ENCODE results near the gene ANKS3. TPM values are rescaled to one million over a fixed set of nuclear protein-coding genes. Genes with fewer than 3 reads are reported as not detected.

ANKS3 gene
- total RNA-seq, 1 experiment from 2014 or later: 25.5 TPM

- no peak overlapping the region for H3K9ac ChIP-seq (ENCODE audit: low read length)
- no peaks in the 10 kb centered on the region for H3K9me2 ChIP-seq (ENCODE audit: insufficient read depth)
- H4K20me1 ChIP-seq (ENCODE audit: insufficient read depth): no peaks in the 10 kb centered on the region
- H2AFZ ChIP-seq (ENCODE audit: low read depth, low read length, poor library complexity, severe bottlenecking): no peak overlapping the region
- no TSS peak for BruUV-seq (replicated peaks)
- no peaks in the 10 kb centered on the region for H3K9me3 ChIP-seq (ENCODE audit: control insufficient read depth in 1 of 2, insufficient read depth in 1 of 2, low read depth in 1 of 2, low read length in 2 of 2)
- intact Hi-C loops (cut with micrococcal nuclease): no loop called here
- ChIA-PET POLR2A (no interaction called here), RAD21 (ENCODE audit: low non-redundant PET in 1 of 2, low total read pairs in 2 of 2, uncharacterized antibody in 2 of 2, unreplicated experiment in 2 of 2) (no interaction called here), CTCF (no interaction called here)
- peaks cover 7 to 20% of the 10 kb centered on the region in 2 experiments for H3K36me3 ChIP-seq (ENCODE audit: control insufficient read depth in 1 of 2, insufficient read depth in 2 of 2, low read length in 2 of 2)
- ATAC-seq (no peak), DNase-seq (ENCODE audit: low read depth, low spot score) (no peak)
- H3K27me3 ChIP-seq (ENCODE audit: insufficient read depth, low read length): no peaks in the 10 kb centered on the region
- H3K4me1 ChIP-seq (ENCODE audit: control insufficient read depth in 1 of 2, insufficient read depth in 2 of 2, low read length in 2 of 2): no peaks in the 10 kb centered on the region
- no peak overlapping the region for H3K4me3 ChIP-seq (replicated peaks in 1 of 2; ENCODE audit: low read depth in 1 of 2, low read length in 2 of 2)
- H3K79me2 ChIP-seq (ENCODE audit: insufficient read depth, low read length): 0 out of 2 replicates have a peak, but pooled peaks cover 4% of the 10 kb centered on the region
- no peak overlapping the region for H3K4me2 ChIP-seq (ENCODE audit: low read length)
- TF ChIP-seq ZBTB33 (IDR thresholded peaks at IDR 0.05; ENCODE audit: extremely low read depth, insufficient replicate concordance, low read length): no peak
- no peak for TF ChIP-seq MAX (IDR thresholded peaks at IDR 0.05)
- no peak for TF ChIP-seq SIN3A (IDR thresholded peaks at IDR 0.05; ENCODE audit: low read depth)
- TF ChIP-seq YY1 (IDR thresholded peaks at IDR 0.05; ENCODE audit: extremely low read depth, insufficient replicate concordance, low read depth, low read length): no peak
- TF ChIP-seq EZH2phosphoT487 (IDR thresholded peaks at IDR 0.05; ENCODE audit: borderline replicate concordance): no peak
- no peak for TF ChIP-seq POLR2AphosphoS5 (IDR thresholded peaks at IDR 0.05; ENCODE audit: low read depth, low read length)
- no peak for TF ChIP-seq EZH2 (IDR thresholded peaks at IDR 0.05)
- no peak for TF ChIP-seq ATF3 (IDR thresholded peaks at IDR 0.05)
- no peak overlapping the region for H3K27ac ChIP-seq (ENCODE audit: low read depth, low read length)
Observed at GRCh38 chr16:4706871-4707270, 27.2 kb downstream of the ANKS3 start.
